ENCODE results near the gene ZNF282.
A peak's percentile ranks its signal among the peaks of the same experiment; 100 is the strongest.

The ZNF282 gene

GRCh38 chr7:149191851-149192250 lies 3.5 kb upstream of the ZNF282 start:
- no peak for DNase-seq (ENCODE audit: low read depth in 2 of 2)

GRCh38 chr7:149194799-149195179 lies 557 bp upstream of the ZNF282 start:
- no peak for DNase-seq (ENCODE audit: low read depth in 2 of 2)

DNA sequence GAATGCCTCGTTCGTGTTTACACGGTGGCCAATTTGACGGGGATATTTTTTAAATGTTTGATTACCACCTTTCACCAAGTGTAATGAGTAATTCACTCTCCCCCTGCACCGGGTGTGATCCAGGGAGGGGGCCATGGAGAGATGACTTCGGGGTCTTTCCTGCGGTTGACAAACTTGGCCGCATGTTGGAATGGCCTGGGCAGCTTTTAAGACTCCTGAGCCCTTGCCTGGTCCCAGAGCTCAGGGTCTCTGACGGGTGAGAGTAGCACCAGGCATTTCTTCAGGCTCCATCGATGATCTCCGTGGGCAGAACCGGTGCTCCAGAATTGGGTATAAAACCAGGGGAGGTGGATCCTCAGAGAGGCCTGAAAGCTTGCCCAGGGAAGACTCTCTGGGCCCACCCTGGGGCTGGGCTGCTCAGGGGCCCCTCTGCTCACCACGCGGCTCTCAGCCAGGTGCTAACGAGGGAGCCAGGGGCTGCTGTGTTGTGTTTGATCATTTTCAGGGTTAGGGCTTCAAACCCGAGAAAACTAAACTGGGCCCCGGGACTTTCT lies 882 bp downstream of the ZNF282 start:
- DNase-seq (ENCODE audit: low read depth in 2 of 2): no peak

GRCh38 chr7:149196705-149197171 lies 1.4 kb downstream of the ZNF282 start:
- DNase-seq (ENCODE audit: low read depth in 2 of 2): no peak

DNA sequence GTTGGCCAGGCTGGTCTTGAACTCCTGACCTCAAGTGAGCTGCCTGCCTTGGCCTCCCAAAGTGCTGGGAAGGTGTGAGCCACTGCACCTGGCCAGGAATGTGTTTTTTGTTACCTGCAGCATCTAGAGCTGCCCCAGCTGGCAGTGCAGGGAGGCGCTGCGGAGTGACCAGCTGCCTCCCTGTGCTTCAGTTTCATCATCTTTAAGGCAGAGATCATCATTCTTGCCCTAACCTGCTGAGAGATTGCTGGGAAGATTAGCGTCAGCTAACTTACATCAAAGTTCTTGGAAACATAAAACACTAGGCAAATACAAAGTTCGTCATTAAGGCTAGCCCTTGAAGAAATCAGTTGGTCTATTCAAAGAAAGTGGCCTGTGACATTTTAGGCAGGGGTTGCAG lies 2.3 kb downstream of the ZNF282 start:
- no peak for DNase-seq (ENCODE audit: low read depth in 2 of 2)

DNA sequence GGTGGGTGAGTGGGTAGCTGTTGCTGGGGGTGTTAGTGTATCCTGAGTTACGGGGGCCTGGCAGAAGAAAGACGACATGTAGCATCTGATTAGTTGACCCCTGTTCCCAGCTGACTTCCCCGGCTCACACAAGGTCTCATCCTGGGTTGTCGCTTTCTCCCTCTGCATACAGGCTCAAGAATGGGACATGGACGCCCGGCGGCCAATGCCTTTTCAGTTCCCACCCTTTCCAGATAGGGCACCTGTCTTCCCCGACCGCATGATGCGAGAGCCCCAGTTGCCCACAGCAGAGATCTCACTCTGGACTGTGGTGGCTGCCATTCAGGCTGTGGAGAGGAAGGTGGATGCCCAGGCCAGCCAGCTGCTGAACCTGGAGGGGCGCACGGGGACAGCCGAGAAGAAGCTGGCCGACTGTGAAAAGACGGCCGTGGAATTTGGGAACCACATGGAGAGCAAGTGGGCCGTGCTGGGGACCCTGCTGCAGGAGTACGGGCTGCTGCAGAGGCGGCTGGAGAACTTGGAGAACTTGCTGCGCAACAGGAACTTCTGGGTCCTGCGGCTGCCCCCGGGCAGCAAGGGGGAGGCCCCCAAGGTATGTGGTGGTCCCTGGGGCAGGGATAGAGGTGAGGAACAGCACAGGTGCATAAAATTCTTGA lies 2.9 kb downstream of the ZNF282 start:
- no peak for DNase-seq (ENCODE audit: low read depth in 2 of 2)

DNA sequence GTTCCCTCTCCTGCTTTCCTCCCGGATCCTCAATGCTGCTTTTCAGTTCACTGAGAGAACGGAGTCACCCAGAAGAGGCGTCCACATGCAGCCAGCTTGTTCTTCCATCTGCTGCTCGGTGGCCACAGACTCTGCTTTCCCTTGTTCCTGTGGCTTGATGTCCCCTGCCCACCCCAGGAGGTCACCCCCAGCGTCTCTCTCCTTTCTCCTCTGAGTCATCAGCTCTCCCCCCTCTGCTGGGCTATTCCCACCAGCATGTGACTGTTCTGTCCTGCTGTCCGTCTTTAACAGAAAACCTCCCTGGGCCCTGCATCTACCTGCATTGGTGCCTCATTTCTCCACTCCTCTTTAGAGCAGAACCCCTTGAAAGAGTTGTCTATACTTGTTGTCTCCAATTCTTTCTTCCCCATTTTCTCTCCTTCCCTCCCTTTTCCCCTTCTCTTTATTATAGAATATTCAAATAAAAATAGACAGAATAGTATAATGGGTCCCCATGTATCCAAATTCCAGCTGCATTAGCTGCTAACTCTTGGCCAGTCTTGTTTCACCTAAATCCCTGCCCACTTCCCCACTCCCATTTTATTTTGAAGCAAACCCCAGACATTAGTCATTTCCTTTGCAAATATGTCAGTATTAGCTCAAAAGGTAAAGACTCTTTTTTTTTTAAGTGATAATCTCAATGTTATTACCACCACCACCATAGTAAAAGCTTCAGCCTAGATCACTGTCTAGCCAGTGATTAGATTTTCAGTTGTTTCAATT lies 4.1 kb downstream of the ZNF282 start:
- no peak for DNase-seq (ENCODE audit: low read depth in 2 of 2)

DNA sequence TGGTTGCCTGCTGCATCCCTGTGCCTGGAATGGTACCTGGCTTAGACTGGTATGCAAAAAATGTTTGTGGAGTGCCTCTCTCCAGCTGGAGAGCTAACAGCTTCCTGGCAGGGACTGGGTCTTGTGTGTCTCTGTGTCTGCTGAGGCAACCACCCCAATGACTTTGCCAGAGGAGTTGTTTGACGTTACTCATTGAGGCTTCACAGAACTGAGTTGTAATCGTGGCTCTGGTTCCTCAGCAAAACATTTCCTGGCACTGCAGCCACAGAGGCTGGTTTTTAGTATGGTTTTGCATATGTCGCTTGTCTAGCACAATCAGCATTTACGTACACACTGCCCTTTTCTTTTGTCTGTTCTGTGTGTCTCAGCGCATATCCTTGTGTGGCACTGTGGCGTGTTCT lies 7.5 kb downstream of the ZNF282 start:
- peak in 1 of 2 donors; percentile 38 for DNase-seq (ENCODE audit: low read depth in 2 of 2)

- no peak for DNase-seq (ENCODE audit: low read depth in 2 of 2)
Measured at GRCh38 chr7:149205690-149206381, 10.5 kb downstream of the ZNF282 start.

- DNase-seq (ENCODE audit: low read depth in 2 of 2): no peak
Measured at GRCh38 chr7:149207324-149208035, 12.1 kb downstream of the ZNF282 start.

DNA sequence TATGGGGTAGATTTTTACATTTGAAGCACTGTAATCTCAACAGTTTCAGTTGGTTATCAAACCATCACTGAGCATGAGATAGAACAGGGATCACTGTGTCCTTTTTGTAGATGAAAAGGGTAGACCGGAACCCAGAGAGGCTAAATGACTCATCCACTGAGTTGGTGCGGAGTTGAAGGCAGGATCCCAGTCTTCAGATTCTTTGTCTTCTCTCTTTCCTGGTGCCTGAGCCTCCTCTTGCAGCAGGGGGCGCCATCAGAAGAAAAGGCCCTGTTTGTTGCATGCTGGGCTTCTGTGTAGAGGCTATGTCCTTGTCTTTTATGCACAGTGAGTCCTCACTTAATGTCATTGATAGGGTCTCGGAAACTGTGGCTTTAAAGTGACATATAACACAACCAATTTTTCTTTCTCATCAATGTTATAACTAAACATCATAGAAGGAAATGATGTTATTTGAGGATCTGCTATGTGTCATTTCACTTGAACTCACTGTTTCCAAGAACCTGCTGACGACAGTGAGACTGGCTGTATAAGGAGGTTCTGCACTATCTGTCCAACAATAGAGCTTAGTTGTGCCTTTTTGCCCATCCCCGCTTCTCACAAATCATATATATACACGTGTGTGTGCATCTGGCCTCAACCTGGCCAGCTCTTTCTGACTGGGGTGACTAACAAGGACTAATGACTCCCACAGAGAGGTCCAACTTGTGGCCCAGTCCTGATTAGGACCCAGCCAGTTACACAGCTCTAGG lies 14.3 kb downstream of the ZNF282 start:
- peak; percentile 73 to 84 for DNase-seq (ENCODE audit: low read depth in 2 of 2)

- no peak for DNase-seq (ENCODE audit: low read depth in 2 of 2)
Measured at GRCh38 chr7:149210551-149210950, 15.2 kb downstream of the ZNF282 start.

- no peak for DNase-seq (ENCODE audit: low read depth in 2 of 2)
Measured at GRCh38 chr7:149214020-149214720, 18.8 kb downstream of the ZNF282 start.

DNA sequence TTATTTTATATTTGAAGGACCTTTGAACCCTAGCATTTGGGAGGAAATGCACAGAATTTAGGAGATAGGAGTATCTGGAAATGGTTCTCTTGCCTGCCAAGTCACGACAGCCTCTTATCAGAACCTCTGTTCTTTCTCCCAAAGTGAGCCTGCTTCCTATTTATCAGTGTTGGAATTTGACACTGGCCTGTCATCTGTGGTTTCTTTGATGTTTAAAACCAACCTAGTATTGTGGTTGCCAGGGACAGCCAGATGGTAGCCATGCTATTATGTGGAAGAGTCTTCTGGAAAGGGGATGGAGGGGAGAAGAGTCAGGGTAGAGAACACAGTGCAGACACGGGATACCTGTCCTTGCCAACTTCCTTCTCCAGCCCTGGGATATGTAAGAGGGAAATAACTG lies 21.1 kb downstream of the ZNF282 start:
- DNase-seq (ENCODE audit: low read depth in 2 of 2): no peak

DNA sequence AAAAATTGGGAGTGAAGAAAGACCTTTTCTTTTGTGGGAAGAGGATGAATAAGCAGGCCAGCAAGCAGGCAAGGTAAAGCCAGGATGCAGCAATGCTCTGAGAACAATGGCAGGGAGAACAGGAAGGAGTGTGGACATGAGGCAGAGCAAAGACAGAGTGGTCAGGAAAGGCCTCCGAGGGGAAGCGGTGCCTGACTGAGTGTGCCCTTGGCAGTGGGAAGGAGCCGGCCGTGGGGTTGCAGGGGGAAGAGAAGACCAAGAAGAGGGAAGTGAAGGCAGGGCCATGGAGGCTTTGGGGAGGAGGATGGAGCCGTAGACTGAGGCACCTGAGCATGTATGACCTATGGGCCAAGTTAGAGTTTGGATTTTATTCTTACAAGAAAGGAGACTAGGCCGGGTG lies 22.2 kb downstream of the ZNF282 start:
- DNase-seq (ENCODE audit: low read depth in 2 of 2): no peak

GRCh38 chr7:149218469-149219420 lies 23.4 kb downstream of the ZNF282 start:
- DNase-seq (ENCODE audit: low read depth in 2 of 2): no peak

GRCh38 chr7:149220534-149220933 lies 25.2 kb downstream of the ZNF282 start:
- DNase-seq (ENCODE audit: low read depth in 2 of 2): no peak

DNA sequence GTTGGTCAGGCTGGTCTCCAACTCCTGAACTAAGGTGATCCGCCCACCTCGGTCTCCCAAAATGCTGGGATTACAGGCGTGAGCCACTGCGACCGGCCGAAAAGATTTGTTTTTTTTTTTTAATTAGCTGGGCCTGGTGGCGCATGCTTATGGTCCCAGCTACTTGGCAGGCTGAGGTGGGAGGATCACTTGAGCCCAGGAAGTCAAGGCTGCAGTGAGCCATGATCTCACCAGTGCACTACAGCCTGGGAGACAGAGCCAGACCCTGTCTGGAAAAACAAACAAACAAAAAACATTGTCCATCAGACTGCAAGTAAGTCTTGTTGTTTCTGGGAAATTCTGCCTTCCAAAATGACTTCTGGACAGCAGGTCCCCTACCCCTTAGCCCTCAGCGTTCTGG lies 27.8 kb downstream of the ZNF282 start:
- DNase-seq (ENCODE audit: low read depth in 2 of 2): no peak

DNA sequence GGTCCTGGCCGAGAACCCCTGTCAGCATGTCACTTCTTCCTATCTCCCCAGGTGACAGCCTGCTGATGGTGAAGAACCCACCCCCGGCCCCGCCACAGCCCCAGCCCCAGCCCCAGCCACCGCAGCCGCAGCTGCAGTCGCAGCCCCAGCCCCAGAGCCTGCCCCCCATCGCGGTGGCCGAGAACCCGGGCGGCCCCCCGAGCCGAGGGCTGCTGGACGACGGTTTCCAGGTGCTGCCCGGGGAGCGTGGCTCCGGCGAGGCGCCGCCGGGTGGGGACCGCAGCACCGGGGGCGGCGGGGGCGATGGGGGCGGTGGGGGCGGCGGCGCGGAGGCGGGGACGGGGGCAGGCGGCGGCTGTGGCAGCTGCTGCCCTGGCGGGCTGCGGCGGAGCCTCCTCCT lies 28.4 kb downstream of the ZNF282 start:
- DNase-seq (ENCODE audit: low read depth in 2 of 2): no peak

All from stimulated activated CD8-positive, alpha-beta memory T cell treated with anti-CD3 and anti-CD28 coated beads, Interleukin-15, amount 100 ng/mL, for 48 hours (primary cell).